HG02943 (cell line): Measurements from ENCODE around the gene SHLD2.
A peak's percentile ranks its signal among the peaks of the same experiment; 100 is the strongest.
"Not testable (repeated sequence)": the region's sequence is repeated elsewhere in the genome, so short reads cannot be mapped to it uniquely, and the experiment has no call there.

Source experiments
- ATAC-seq: cut with Tn5 transposase; IDR thresholded peaks from one replicate; pipeline ENCODE4 v1.9.1; 2021; ENCODE audit warnings: mild to moderate bottlenecking, low read depth, moderate library complexity; ENCODE audit not compliant: unreplicated experiment

The SHLD2 gene

GRCh38 chr10:87094373-87095235 lies at the start of gene SHLD2, which contains the start of gene GLUD1:
SHLD2 (plus strand) TSS chr10:87095206; CDS start chr10:87151355, 56,149 bp downstream.
GLUD1 (minus strand) TSS chr10:87094843; CDS start chr10:87094769, 74 bp downstream.
- peak; percentile 61 for ATAC-seq

GRCh38 chr10:87045434-87045938 lies 49.5 kb upstream of the SHLD2 start:
- no peak for ATAC-seq

DNA sequence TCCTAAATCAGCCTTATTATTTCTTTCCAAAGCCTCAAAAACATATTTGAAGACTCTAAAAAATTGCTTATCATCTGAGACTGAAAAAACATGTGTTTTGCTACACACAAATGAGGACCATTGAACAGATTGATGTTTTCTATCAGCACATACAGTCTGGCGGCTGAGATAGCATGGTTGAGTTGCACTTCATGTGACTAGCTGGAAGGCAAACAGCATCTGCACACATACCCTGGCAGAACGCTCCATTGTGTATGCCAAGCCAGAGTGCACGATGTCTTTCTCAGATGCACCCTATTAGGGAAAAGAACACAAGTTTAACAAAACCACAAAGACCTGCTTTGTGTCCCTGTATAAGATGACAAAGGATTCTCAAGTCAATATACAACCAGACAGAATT lies 41.9 kb upstream of the SHLD2 start:
- ATAC-seq = no peak

DNA sequence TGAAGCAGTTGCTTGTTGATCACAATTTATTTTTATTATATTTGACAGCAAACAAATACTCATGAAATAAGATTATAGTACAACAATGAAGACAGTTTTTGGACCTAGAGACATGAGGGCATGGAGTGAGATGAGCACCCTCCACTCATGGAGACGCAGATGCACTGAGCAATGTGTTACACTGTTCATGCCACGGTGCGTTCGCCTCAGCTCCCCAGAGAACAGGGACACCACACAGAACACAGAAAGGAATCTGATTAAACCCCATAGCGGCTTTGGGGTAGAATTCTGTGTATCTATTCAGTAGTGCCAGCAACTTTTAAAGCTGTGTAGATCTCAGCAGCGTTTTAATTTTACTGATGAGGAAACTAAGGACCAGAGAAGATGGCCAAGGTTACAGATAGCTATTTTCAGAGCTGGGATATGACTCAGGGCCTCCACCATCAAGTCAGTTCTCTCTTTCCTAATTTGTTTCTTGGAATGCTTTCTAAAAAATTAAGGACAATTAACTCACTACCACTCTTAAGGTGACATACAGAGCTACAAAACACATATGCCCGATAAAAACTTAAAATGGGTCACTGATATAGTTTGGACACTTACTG lies 41.3 kb upstream of the SHLD2 start:
- ATAC-seq = no peak

- ATAC-seq = no peak
These were observed 40.4 kb upstream of the SHLD2 start for GRCh38 chr10:87054373-87055295.

- no peak for ATAC-seq
These were observed 36.8 kb upstream of the SHLD2 start for GRCh38 chr10:87058171-87058570.

- no peak for ATAC-seq
These were observed 35.6 kb upstream of the SHLD2 start for GRCh38 chr10:87059401-87059800.

GRCh38 chr10:87060280-87060928 lies 34.6 kb upstream of the SHLD2 start:
- ATAC-seq = no peak

GRCh38 chr10:87064651-87065050 lies 30.4 kb upstream of the SHLD2 start:
- ATAC-seq = no peak

GRCh38 chr10:87066178-87066577 lies 28.8 kb upstream of the SHLD2 start:
- no peak for ATAC-seq

GRCh38 chr10:87066865-87067264 lies 28.1 kb upstream of the SHLD2 start:
- no peak for ATAC-seq

DNA sequence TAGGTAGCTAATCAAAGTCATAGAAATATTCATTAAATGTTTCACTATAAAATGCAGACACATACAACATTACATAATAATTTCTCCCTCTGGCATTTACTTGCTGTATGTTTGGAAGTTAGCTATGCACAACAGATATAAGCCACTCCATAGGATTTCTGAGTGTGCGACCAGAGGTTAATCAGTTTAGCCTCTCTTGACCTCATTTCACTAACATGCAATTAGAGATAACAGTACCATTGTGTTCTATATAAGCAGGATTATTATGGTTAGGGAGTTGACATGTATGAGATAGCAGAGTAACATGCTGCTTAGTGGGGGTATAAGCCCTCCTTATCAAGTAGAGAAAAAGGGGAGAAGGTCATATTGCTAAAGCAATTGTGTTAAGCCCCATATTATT lies 26.7 kb upstream of the SHLD2 start:
- no peak for ATAC-seq

GRCh38 chr10:87072449-87072848 lies 22.6 kb upstream of the SHLD2 start:
- no peak for ATAC-seq

DNA sequence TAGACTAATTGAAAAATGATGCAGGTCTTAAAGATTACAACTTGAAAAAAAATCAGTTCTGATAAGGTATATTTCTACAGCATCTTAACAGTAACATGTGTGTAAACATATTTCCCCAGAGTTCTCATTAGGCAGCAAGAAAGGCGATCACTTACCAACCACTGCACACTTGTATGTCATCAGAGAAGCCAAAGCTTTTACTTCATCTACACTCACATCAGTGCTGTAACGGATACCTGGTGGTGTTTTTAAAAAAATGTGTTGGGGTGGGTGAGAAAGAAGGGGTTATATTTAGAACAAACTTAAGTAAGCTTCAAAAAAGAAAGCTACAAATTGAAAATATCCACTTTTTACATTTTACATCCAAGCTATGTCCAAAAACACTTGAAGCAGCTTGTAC lies 18.6 kb upstream of the SHLD2 start:
- not testable (repeated sequence) for ATAC-seq

DNA sequence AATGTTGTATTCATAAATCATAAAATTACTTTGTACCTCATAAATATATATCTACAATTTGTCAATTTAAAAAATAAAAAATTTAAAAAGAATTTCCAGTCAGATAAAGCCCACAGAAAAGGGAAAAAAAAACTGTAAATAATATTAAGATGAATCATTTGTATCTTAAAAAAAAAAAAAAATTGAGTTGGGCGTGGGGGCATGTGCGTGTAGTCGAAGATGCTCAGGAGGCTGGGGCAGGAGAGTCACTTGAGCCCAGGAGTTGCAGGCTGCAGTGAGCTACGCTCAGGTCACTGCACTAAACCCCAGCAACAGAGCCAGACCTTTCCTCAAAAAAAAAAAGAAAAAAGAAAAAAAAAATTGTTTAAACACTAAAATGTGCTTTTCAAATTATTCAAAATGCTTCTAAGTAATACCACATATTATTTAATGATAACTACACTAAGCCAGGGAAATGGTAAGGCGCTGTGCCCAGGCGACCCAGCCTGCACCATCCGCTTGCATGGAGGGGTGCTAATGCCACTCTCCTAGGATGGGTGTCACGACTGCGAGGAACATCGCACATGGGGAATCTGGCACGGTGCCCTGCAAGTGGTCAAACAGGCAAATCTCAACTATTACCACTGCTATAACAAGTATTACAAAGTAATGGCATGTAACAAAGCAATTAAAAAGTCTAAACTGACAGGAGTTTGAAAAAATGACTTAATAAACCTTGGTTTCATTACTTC lies 15.7 kb upstream of the SHLD2 start:
- no peak for ATAC-seq

DNA sequence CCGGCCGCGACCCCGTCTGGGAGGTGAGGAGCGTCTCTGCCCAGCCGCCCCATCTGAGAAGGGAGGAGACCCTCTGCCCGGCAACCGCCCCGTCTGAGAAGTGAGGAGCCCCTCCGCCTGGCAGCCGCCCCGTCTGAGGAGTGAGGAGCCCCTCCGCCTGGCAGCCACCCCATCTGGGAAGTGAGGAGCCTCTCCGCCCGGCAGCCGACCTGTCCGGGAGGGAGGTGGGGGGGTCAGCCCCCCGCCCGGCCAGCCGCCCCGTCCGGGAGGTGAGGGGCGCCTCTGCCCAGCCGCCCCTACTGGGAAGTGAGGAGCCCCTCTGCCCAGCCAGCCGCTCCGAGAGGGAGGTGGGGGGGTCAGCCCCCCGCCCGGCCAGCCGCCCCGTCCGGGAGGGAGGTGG lies 14.4 kb upstream of the SHLD2 start:
- ATAC-seq = not testable (repeated sequence)

GRCh38 chr10:87081574-87081973 lies 13.4 kb upstream of the SHLD2 start:
- not testable (repeated sequence) for ATAC-seq

- ATAC-seq = not testable (repeated sequence)
These were observed 12.8 kb upstream of the SHLD2 start for GRCh38 chr10:87082219-87082618.

DNA sequence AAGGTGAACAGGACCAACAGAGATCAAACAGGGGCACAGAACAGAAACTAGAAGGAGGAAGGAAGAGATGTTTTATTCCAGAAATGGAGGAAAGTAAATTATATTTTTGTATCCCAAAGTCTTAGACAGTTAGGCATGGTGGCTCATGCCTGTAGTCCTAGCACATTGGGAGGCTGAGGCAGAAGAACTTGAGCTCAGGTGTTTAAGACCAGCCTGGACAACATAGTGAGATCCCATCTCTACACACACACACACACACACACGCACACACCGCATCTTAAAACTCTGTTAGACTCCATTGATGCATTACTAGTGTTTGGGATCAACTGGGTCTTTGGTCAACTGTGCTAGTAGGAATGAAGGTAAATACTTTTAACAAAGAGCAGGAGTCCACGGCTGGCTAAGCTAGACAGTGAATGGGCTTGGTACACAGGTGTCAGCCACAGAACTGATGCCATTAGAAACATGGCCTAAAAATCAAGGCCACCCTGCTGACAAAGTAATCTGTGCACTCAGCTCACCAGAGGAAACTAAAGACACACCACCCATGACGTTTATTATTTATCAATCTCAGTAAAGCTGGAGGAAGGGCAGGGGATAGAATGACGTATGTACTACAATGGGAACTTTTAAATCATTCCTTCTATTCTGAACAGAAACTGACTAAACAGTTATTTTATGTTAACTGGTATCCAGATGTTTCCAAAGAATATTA lies 11.3 kb upstream of the SHLD2 start:
- ATAC-seq = not testable (repeated sequence)
